Right lobe of liver (tissue), 4 donors: ENCODE measurements around the gene OR52A5.

Source experiments
- POLR2A ChIP-seq: fragments of 450-650 bp; IDR thresholded peaks from one replicate; pipeline ENCODE4 v1.6.1; 2017; ENCODE audit warnings: antibody characterized with exemption, mild to moderate bottlenecking
- TF ChIP-seq, protein P1 (sequence below), 4 donors: fragments of 200-600 bp in 3 of 4; fragments of 450-650 bp in 1 of 4; IDR thresholded peaks; one replicate each; pipeline versions ENCODE4 v1.5.1 to v1.8.0; 2016 to 2022; ENCODE audit warnings: antibody characterized with exemption in 4 of 4, mild to moderate bottlenecking in 2 of 4
- donor health status: DM: no; HTN: no; CAD: no.
- donor health status: DM: no; HTN: no; CAD: no.
- donor health status: DM: no; HTN: yes; CAD: no.

DNA sequence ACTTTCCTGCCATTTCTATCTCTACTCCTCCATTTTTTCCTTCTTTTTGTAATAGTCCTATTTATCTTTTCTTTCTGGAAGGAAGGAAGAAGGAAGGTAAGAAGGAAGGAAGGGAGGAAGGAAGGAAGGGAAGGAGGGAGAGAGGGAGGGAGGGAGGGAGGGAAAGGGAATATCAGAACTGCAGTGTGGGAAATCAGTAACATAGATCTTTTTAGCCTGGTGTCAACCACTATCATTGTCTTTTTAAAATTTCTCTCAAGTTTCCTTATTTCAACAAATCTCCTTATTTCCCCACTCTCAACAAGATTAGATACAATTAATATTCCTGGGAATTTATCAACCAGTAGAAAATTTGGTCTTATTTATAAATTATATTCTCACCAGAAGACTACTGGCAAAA, 35.1 kb downstream of the OR52A5 start:
- TF ChIP-seq, protein P1, sequence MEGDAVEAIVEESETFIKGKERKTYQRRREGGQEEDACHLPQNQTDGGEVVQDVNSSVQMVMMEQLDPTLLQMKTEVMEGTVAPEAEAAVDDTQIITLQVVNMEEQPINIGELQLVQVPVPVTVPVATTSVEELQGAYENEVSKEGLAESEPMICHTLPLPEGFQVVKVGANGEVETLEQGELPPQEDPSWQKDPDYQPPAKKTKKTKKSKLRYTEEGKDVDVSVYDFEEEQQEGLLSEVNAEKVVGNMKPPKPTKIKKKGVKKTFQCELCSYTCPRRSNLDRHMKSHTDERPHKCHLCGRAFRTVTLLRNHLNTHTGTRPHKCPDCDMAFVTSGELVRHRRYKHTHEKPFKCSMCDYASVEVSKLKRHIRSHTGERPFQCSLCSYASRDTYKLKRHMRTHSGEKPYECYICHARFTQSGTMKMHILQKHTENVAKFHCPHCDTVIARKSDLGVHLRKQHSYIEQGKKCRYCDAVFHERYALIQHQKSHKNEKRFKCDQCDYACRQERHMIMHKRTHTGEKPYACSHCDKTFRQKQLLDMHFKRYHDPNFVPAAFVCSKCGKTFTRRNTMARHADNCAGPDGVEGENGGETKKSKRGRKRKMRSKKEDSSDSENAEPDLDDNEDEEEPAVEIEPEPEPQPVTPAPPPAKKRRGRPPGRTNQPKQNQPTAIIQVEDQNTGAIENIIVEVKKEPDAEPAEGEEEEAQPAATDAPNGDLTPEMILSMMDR (IDR thresholded peaks at IDR 0.05): no peak
- no peak for TF ChIP-seq POLR2A
